GM12875 (cell line): ENCODE results near the gene USP44.

Experiments
- H3K4me3 ChIP-seq: one replicate; pipeline ENCODE4 v1.5.1; 2011; ENCODE audit warnings: low read depth, low read length, control low read depth
- CTCF ChIP-seq: IDR thresholded peaks from 2 replicates; pipeline ENCODE4 v1.5.1; 2011; ENCODE audit warnings: low read depth, mild to moderate bottlenecking, control low read depth, inconsistent platforms, low read length, moderate library complexity, borderline replicate concordance; ENCODE audit not compliant: insufficient read depth

The USP44 gene

GRCh38 chr12:95551305-95551704 is at the start of gene USP44:
USP44 (minus strand) TSS chr12:95551476; CDS start chr12:95534256, 17,220 bp downstream.
- H3K4me3 ChIP-seq = no peak within 1 kb of the TSS
- TF ChIP-seq CTCF = no peak

GRCh38 chr12:95600567-95600966 is 49.3 kb upstream of the USP44 start:
- H3K4me3 ChIP-seq = no peak overlapping the region
- no peak for TF ChIP-seq CTCF

GRCh38 chr12:95599880-95600279 is 48.6 kb upstream of the USP44 start:
- TF ChIP-seq CTCF = no peak
- H3K4me3 ChIP-seq = no peak overlapping the region

- no peak for TF ChIP-seq CTCF
- no peak overlapping the region for H3K4me3 ChIP-seq
Measured at GRCh38 chr12:95594136-95594535, 42.9 kb upstream of the USP44 start.

GRCh38 chr12:95593266-95593871 is 42.1 kb upstream of the USP44 start:
- H3K4me3 ChIP-seq = no peak overlapping the region
- TF ChIP-seq CTCF = no peak

GRCh38 chr12:95591731-95592130 is 40.5 kb upstream of the USP44 start:
- no peak for TF ChIP-seq CTCF

GRCh38 chr12:95590775-95591174 is 39.5 kb upstream of the USP44 start:
- H3K4me3 ChIP-seq = no peak overlapping the region
- TF ChIP-seq CTCF = no peak

More at GRCh38 chr12:95591731-95592130, 40.5 kb upstream of the USP44 start:
- H3K4me3 ChIP-seq = no peak overlapping the region
